PFSK-1 (cell line): ENCODE measurements around the gene SPDYE5.
"Not testable (repeated sequence)": the region's sequence is repeated elsewhere in the genome, so short reads cannot be mapped to it uniquely, and the experiment has no call there.

ENCODE experiments used
- POLR2AphosphoS5 ChIP-seq: IDR thresholded peaks from 2 replicates; pipeline ENCODE4 v1.6.1; 2012; ENCODE audit warnings: low read depth, mild to moderate bottlenecking, control low read depth, low read length, moderate library complexity
- SIN3A ChIP-seq: IDR thresholded peaks from 2 replicates; pipeline ENCODE4 v1.6.1; 2012; ENCODE audit warnings: mild to moderate bottlenecking, low read length, moderate library complexity, borderline replicate concordance; ENCODE audit not compliant: insufficient read depth

GRCh38 chr7:75485979-75486643 lies 6.0 kb upstream of the SPDYE5 start, which contains the start of gene POM121C:
- peak; percentile 67 for TF ChIP-seq POLR2AphosphoS5
- TF ChIP-seq SIN3A = not testable (repeated sequence)
